Endothelial cell of umbilical vein (primary cell): Measurements from ENCODE around the gene CCDC15. TPM values are rescaled to one million over a fixed set of nuclear protein-coding genes. Genes with fewer than 3 reads are reported as not detected.

Experiments used
- BruUV-seq: library from RNA; stranded (reverse); fragments of 400-500 nt; replicated peaks from 2 replicates; lab custom pipeline; 2021; lab: Mats Ljungman, UMichigan
- CTCF ChIA-PET: fragments of 300-600, 350-600 bp; sonication (Branson Sonifier 250); formaldehyde crosslinking; loops from one replicate; lab custom pipeline; 2021; ENCODE audit warnings: antibody characterized with exemption, inconsistent platforms; lab: Charles Lee
- POLR2A ChIA-PET: fragments of 300-600, 350-600 bp; sonication (Branson Sonifier 250); formaldehyde crosslinking; loops from one replicate; lab custom pipeline; 2021; ENCODE audit warnings: antibody characterized with exemption, inconsistent platforms; lab: Charles Lee
- DNase-seq: peaks from one replicate; pipeline ENCODE4 v3.0.0-alpha.2; 2011; ENCODE audit warnings: low read depth, low spot score
- FAIRE-seq: peaks from 2 replicates; lab custom pipeline; 2011; peaks lifted over from hg19 to GRCh38; lab: Jason Lieb, UNC
- H2AFZ ChIP-seq: 2 replicates; pipeline ENCODE4 v1.6.0; 2012; ENCODE audit warnings: low read depth, low read length, control low read depth, inconsistent platforms
- H3K27ac ChIP-seq: 2 replicates; pipeline ENCODE4 v1.5.1; 2011; ENCODE audit warnings: low read depth, mild to moderate bottlenecking, control low read depth, low read length, moderate library complexity; ENCODE audit not compliant: insufficient read depth
- H3K27me3 ChIP-seq, 2 experiments: 2 replicates each; pipeline versions ENCODE4 v1.6.0 to v1.6.1; 2011; ENCODE audit warnings: low read length in 2 of 2, mixed read lengths in 1 of 2; ENCODE audit not compliant: control insufficient read depth in 2 of 2, insufficient read depth in 2 of 2
- H3K36me3 ChIP-seq, 2 experiments: 2 replicates in 1 of 2; 3 replicates in 1 of 2; pipeline ENCODE4 v1.5.1; 2011; ENCODE audit warnings: low read length in 2 of 2, mild to moderate bottlenecking in 1 of 2, moderate library complexity in 1 of 2; ENCODE audit not compliant: control insufficient read depth in 2 of 2, insufficient read depth in 2 of 2; ENCODE audit errors: extremely low read depth in 1 of 2
- H3K4me1 ChIP-seq: 3 replicates; pipeline ENCODE4 v1.5.1; 2011; ENCODE audit warnings: mild to moderate bottlenecking, low read length; ENCODE audit not compliant: control insufficient read depth, insufficient read depth; ENCODE audit errors: extremely low read depth
- H3K4me2 ChIP-seq: 2 replicates; pipeline ENCODE4 v1.6.1; 2011; ENCODE audit warnings: low read length, control low read depth, mixed read lengths; ENCODE audit not compliant: insufficient read depth
- H3K4me3 ChIP-seq, 3 experiments: fragments of 200-600 bp in 1 of 3; sonication (generic), shearing (Covaris generic) in 1 of 3; replicated peaks in 1 of 3; 2 replicates each; pipeline ENCODE4 v1.5.1; 2011 to 2016; ENCODE audit warnings: control low read depth in 3 of 3, low read length in 3 of 3, mild to moderate bottlenecking in 2 of 3, inconsistent platforms in 1 of 3, low read depth in 1 of 3, moderate library complexity in 1 of 3; ENCODE audit not compliant: insufficient read depth in 1 of 3
- H3K79me2 ChIP-seq: 2 replicates; pipeline ENCODE4 v1.6.0; 2012; ENCODE audit warnings: low read length, inconsistent platforms; ENCODE audit not compliant: control insufficient read depth, insufficient read depth
- H3K9ac ChIP-seq: replicated peaks from 2 replicates; pipeline ENCODE3; 2011; ENCODE audit warnings: low read length, control low read depth; ENCODE audit not compliant: insufficient read depth; ENCODE audit errors: extremely low read depth
- H3K9me1 ChIP-seq: replicated peaks from 3 replicates; pipeline ENCODE4 v1.6.0; 2011; ENCODE audit warnings: mild to moderate bottlenecking, low read length; ENCODE audit not compliant: control insufficient read depth, insufficient read depth; ENCODE audit errors: extremely low read depth
- H3K9me3 ChIP-seq: replicated peaks from 2 replicates; pipeline ENCODE4 v1.5.1; 2012; ENCODE audit warnings: low read length, inconsistent platforms; ENCODE audit not compliant: control insufficient read depth, insufficient read depth
- H4K20me1 ChIP-seq: replicated peaks from 2 replicates; pipeline ENCODE3; 2011; ENCODE audit warnings: mild to moderate bottlenecking, low read length; ENCODE audit not compliant: control insufficient read depth, insufficient read depth; ENCODE audit errors: extremely low read depth
- EZH2 ChIP-seq: IDR thresholded peaks from 2 replicates; pipeline ENCODE4 v1.6.1; 2012; ENCODE audit warnings: borderline replicate concordance, low read depth, mild to moderate bottlenecking, moderate library complexity, low read length, inconsistent platforms; ENCODE audit not compliant: severe bottlenecking
- FOS ChIP-seq: IDR thresholded peaks from 2 replicates; pipeline ENCODE4 v1.6.1; 2011; ENCODE audit warnings: mild to moderate bottlenecking, low read length, moderate library complexity, borderline replicate concordance; ENCODE audit not compliant: insufficient read depth
- GATA2 ChIP-seq: IDR thresholded peaks from 2 replicates; pipeline ENCODE4 v1.7.0; 2011; ENCODE audit warnings: low read depth, mild to moderate bottlenecking, moderate library complexity, mixed read lengths, low read length; ENCODE audit not compliant: insufficient read length, insufficient read depth
- JUN ChIP-seq: IDR thresholded peaks from 2 replicates; pipeline ENCODE4 v1.6.1; 2011; ENCODE audit warnings: borderline replicate concordance, low read depth; ENCODE audit not compliant: insufficient read length, insufficient read depth
- MYC ChIP-seq: IDR thresholded peaks from one replicate; pipeline ENCODE4 v1.6.1; 2011; ENCODE audit warnings: mild to moderate bottlenecking, low read depth, low read length
- POLR2A ChIP-seq: IDR thresholded peaks from 2 replicates; pipeline ENCODE4 v1.6.1; 2012; ENCODE audit warnings: low read depth, mild to moderate bottlenecking, control low read depth, low read length
- POLR2AphosphoS5 ChIP-seq: IDR thresholded peaks from 2 replicates; pipeline ENCODE4 v1.6.1; 2012; ENCODE audit warnings: low read depth, mild to moderate bottlenecking, control low read depth, low read length, moderate library complexity; ENCODE audit not compliant: insufficient read depth
- dilution Hi-C: fragments of 300-500 bp; cut with MboI; formaldehyde crosslinking; loops from one replicate; pipeline ENCODE4 v1.15.0; 2019; ENCODE audit warnings: low sequenced_read_pairs; ENCODE audit not compliant: extremely low pct_ligation_motif_present
- intact Hi-C: fragments of 100-400 bp; cut with micrococcal nuclease; formaldehyde crosslinking; loops from one replicate; pipeline ENCODE4 v1.10.0; 2022
- polyA plus RNA-seq, 4 experiments: library from polyadenylated mRNA; depleted of rRNA in 3 of 4; stranded (reverse) in 3 of 4; unstranded in 1 of 4; fragments of >200 nt; gene quantifications; 2 replicates each; pipeline versions ENCODE4 v1.2.1 to v1.2.3, GENCODE V29; 2011 to 2012; ENCODE audit warnings: missing spikeins in 1 of 4
- total RNA-seq: library from RNA; stranded (reverse); gene quantifications from 2 replicates; pipeline ENCODE4 v1.2.3, GENCODE V29; 2021
- TF ChIP-seq, protein P1 (sequence below): IDR thresholded peaks from 2 replicates; pipeline ENCODE4 v1.6.1; 2011; ENCODE audit not compliant: insufficient read depth, insufficient read length
- TF ChIP-seq, protein P2 (sequence below), 2 donors: IDR thresholded peaks; 1 replicate in 1 of 2; 2 replicates in 1 of 2; pipeline ENCODE4 v1.5.1; 2011; ENCODE audit warnings: low read length in 2 of 2, mild to moderate bottlenecking in 2 of 2, moderate library complexity in 2 of 2, control low read depth in 1 of 2, inconsistent platforms in 1 of 2, low read depth in 1 of 2; ENCODE audit not compliant: insufficient read depth in 1 of 2; ENCODE audit errors: extremely low read depth in 1 of 2

Gene CCDC15
- total and polyA plus RNA-seq, 2 donors (not counting 3 experiments of a cell fraction or from before 2014, with no cell fraction given): 0.75 to 3.8 TPM

DNA sequence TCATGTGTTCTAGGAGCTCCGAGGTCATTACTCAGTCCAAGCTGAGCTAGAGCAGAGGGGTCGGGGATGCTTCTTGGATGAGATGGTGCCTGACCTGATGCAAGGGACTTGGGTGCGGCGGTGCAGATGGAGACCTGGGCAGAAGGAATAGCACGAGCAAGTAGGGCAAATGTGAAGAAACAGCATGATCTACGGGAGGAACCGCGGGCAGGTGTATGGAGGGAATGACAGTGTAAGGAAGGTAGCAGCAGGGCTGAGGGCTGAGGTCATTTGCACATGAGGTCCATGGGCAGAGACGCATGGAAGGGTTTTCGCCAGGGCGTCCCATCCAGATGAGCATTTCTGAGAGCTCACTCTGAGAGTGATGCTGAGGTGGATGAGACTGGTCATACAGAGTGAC is 124.0 kb downstream of the CCDC15 start:
- H3K9ac ChIP-seq: no peak overlapping the region
- intact Hi-C loops (no loop called here), dilution Hi-C loops (no loop called here)
- no peak overlapping the region for H3K27ac ChIP-seq
- ChIA-PET POLR2A (no interaction called here), CTCF (interaction anchor here (1.2 to 1.5 kb wide), 3 partner anchors 14 to 269 kb away, joined by 3 read pairs; no protein-coding TSS in a partner anchor)
- H3K4me1 ChIP-seq: peaks cover 6% of the 10 kb centered on the region
- no TSS peak for BruUV-seq
- FAIRE-seq: no peak
- H3K4me2 ChIP-seq: no peak overlapping the region
- no peak for DNase-seq
- no peaks in the 10 kb centered on the region for H4K20me1 ChIP-seq
- no peaks in the 10 kb centered on the region for H3K79me2 ChIP-seq
- H3K27me3 ChIP-seq: no peaks in the 10 kb centered on the region
- TF ChIP-seq JUN: no peak
- TF ChIP-seq, protein P1, sequence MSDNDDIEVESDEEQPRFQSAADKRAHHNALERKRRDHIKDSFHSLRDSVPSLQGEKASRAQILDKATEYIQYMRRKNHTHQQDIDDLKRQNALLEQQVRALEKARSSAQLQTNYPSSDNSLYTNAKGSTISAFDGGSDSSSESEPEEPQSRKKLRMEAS: no peak
- no peak for TF ChIP-seq EZH2
- TF ChIP-seq, protein P2, sequence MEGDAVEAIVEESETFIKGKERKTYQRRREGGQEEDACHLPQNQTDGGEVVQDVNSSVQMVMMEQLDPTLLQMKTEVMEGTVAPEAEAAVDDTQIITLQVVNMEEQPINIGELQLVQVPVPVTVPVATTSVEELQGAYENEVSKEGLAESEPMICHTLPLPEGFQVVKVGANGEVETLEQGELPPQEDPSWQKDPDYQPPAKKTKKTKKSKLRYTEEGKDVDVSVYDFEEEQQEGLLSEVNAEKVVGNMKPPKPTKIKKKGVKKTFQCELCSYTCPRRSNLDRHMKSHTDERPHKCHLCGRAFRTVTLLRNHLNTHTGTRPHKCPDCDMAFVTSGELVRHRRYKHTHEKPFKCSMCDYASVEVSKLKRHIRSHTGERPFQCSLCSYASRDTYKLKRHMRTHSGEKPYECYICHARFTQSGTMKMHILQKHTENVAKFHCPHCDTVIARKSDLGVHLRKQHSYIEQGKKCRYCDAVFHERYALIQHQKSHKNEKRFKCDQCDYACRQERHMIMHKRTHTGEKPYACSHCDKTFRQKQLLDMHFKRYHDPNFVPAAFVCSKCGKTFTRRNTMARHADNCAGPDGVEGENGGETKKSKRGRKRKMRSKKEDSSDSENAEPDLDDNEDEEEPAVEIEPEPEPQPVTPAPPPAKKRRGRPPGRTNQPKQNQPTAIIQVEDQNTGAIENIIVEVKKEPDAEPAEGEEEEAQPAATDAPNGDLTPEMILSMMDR (IDR thresholded peaks at IDR 0.05; ENCODE audit: extremely low read depth in 1 of 2, insufficient read depth in 1 of 2, low read depth in 1 of 2, low read length in 2 of 2): no peak
- TF ChIP-seq MYC: no peak
- TF ChIP-seq POLR2AphosphoS5: no peak
- no peak for TF ChIP-seq POLR2A
- no peak for TF ChIP-seq FOS
- TF ChIP-seq GATA2: no peak
- H3K9me3 ChIP-seq: no peaks in the 10 kb centered on the region
- H3K36me3 ChIP-seq: no peaks in the 10 kb centered on the region
- no peak overlapping the region for H3K4me3 ChIP-seq
- H3K9me1 ChIP-seq: no peaks in the 10 kb centered on the region
- no peak overlapping the region for H2AFZ ChIP-seq
